Measurements from ENCODE around the gene LCN2.
A peak's percentile ranks its signal among the peaks of the same experiment; 100 is the strongest.

LCN2 gene

DNA sequence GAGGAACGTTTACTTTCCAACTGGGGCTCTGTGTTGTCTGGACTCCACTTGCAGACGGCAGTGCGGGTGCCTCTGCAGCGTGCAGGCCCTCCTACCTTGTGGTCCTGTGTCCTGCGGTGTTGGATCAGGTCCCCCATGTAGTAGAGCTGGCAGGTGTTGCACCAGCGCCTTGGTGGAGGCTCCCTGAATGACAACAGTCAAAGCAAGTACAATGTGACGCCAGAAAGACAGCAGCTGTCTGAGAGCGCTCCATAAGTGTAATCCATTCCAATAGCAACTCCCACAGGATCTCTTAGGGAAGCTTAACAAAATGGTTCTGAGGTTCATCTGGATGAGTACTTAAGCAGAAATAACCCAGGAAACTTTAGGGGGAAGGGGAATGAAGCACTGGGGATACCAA is 20.7 kb downstream of the LCN2 start:
- DNase-seq, result peak; percentile 45

DNA sequence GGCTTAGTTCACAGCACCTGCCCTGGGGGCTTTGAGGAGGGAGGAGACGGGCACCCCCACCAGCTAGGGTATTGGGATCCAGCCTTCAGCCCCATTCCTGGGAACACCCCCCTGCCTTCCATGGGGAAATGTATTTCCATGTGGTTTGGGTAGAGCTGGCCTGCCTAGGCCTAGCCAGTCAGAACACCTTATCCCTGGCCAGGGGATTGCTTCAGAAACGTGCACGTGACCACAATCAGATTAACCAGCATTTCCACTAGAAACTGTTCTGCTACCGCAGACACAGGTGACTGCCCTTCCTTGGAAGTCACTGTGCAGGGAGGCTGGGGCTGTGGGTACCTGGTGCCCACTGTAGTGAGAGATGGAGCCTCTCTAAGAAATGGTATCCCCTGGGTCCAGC is 24.8 kb downstream of the LCN2 start:
- no peak for DNase-seq

DNA sequence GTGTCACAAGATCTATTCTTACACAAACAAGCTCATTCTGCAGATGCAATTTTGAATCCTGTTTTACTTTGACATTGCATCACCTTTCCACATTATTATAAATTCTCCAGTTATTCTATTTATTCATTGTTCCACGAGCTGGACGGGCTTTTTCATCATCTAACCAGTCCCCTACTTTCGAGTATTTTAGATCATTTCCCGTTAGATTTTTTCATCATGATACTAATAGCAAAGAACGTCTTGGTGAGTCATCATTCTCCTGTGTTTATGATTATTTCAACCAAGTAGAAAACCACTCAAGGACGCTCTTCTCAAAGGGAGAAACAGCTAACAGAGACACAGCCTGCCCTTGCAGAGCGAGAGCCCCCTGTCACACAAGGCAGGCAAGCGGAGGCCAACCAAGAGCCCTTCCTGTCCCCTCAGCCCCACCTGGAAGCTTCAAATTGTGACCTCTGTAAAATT is 25.9 kb downstream of the LCN2 start:
- no peak for DNase-seq

DNA sequence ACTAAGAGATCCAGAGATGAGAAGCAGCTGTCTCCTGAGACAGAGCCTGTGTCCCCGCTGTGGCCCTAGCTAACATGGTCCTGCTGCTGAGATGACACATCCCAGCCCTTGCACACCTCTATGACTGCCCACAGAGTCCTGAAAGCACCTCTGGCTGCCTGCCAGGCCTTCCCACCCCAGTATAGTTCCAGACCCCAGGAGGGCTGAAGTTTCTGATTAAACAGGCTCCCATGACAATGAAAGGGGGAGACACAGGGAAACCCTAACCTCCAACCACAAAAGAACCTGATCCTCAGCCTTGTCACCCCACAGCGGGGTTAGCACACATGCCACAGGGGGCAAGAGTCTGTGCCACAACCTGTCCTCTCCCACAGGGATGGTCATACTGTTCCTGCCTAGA is 26.5 kb downstream of the LCN2 start:
- no peak for DNase-seq

DNA sequence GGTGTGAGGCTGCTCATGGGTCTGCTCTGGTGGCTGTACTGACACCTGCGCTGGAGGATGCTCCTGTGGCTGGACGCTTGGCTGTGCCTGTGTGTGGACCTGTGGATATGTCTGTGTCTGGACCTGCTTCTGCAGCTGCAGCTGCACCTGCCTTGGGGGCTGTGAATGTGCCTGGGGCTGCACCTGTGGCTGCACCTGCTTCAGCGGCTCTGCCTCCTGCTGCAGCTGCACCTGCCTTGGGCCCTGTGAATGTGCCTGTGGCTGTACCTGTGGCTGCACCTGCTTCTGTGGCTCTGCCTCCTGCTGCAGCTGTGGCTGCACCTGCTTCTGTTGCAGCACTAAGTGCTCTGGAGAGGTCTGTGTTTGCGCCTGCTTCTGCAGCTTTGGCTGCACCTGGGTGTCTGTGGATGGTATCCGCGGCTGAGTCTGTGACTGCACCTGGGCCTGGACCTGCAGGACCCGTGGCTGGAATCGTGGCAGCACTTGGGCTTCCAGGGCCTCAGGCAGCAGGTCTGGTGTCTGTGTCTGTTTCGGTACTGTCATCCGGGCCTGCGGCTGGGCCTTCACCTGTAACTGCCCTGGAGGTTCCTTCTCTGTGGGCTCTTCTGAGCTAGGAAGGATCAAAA is 29.7 kb downstream of the LCN2 start:
- no peak for DNase-seq

DNA sequence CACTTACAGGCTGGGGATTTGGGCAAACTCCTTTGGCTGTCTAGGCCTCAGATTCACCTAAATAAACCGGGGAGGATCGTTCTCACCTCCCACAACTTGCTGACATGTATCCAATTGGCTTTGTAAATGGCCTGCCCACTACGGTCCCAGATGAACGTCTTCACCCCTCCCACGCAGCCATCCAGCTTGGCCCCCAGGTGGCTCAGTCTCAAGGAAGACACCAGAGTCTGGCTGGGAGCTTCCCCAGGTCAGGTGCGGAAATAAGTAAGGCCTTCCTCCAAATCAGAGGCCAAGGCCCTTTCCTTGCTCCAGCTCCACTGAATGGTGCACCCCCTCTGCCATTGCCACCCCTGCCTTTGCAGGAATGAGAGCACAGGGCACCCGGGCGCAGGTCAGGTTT is 30.7 kb downstream of the LCN2 start:
- no peak for DNase-seq

DNA sequence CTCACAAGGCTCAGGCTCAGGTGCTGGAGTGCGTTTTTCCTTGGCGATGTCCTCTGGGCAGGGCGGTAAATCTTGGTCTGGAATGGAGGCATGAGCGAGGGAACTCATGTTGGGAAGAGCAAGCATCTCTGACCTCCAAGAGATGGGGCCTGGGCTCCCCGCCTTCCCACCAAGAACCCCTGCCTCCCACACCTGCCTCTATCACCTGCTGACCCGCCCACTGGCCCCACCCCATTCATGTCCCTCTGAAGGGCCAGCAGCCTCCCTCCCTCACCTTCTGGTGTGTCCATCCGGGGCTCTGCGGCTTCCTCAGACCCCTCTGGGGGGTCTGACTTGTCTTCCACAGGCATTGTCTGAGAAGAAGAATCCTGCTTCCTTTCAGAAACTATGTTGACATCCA is 31.2 kb downstream of the LCN2 start:
- DNase-seq, result no peak

DNA sequence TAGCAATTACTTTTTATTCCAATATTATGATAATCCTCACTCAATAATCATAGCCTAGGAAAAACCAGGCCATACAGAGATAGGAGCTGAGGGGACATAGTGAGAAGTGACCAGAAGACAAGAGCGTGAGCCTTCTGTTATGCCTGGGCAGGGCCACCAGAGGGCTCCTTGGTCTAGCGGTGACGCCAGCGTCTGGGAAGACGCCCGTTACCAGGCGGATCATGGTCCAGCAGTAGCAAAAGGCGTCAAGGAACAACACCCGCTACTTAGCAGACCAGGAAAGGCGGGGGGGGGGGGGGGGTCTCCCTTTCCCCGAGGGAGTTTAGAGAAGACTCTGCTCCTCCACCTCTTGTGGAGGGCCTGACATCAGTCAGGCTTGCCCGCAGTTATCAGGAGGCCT is 32.2 kb downstream of the LCN2 start:
- peak; percentile 42 for DNase-seq

DNA sequence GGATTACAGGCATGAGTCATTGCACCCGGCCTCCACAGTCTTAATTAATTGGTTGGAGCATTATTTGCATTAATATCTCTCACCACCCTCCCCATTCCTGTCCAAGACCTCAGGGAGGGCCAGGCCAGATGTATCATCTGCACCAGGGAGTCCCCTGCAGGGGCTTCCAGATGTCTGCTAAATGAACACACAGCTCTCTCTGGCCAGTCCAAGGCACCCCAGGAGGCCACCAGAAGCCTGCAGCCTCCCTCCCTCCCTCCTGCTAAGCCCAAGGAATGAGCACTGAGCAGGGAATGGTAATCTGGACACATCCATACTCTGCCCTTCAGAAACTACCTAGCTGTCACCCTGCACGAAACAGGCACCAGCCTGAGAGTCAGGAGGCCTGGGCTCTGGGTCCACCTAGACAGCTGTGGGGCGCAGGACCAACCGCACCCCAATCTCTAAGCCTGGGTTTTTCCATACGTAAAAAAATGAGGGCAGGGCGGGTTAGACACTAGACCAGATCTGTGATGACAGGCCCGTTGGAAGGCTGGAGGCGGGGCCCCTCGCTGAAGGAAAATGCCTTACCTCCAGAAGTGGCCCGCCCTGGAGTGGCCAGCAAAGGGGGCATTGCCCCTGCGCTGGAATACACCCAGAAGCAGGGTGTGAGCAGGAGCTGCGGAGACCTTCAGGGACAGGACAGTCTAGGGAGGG is 33.8 kb downstream of the LCN2 start:
- no peak for DNase-seq

DNA sequence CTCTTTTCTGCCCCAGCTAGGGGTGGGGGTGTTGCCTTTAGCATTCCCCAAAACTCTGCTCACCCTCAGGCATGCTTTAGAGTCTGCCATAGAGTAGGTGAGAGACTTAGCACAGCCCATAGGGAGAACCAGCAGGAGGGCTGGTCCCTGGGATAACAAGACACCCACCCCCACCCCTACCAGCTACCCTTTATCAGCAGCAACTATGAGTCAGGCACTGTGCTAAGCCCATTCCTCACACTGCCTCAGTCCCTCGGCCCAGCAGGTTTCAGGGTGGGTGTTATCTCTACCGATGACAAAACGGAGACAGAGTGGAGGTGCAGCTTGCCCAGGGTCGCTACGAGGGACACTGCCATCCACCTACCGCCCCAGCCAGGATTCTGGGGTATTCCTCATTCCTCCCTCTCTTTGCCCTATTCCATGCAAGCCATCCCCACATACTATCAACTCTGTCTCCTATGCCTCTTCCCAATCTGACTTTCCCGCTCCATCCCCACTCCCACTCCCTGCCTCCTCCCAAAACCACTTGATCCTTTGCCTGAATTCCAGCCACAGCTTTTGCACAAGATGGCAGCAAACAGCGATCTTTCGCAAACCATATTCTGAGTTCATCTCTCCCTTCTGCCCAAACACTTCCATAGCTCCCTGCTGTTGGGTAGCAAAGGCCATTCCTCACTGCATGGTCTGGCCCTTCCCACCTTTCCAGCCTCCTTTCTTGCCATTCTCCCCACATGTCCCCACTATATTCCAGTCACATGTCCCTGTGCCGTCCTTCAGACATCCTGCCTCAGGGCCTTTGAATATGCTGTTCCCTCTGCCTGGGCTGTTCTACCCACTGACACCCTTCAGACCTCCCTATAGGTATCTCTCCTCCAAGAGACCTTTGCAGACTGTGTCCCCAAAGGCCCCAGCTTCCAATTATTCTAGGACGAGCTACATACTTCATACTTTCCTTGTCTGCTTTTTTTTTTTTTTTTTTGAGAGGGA is 37.0 kb downstream of the LCN2 start:
- no peak for DNase-seq

DNA sequence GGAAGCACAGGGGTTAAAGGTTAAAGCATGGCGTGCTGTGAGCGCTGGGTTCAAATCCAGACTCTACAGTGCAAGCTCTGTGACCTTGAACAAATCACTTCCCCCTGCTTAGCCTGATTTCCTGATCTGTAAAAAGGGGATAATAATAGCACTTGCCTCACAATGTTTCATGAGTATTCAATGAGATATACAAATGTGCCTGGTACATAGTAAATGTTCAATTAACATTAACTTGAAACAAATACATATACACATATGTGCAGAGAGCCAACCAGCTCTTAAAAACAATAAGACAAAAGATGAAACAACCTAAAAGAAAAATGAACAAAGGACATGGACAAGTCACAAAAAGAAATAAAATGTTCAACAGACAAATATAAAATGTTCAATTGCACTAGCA is 38.1 kb downstream of the LCN2 start:
- DNase-seq, result no peak

DNA sequence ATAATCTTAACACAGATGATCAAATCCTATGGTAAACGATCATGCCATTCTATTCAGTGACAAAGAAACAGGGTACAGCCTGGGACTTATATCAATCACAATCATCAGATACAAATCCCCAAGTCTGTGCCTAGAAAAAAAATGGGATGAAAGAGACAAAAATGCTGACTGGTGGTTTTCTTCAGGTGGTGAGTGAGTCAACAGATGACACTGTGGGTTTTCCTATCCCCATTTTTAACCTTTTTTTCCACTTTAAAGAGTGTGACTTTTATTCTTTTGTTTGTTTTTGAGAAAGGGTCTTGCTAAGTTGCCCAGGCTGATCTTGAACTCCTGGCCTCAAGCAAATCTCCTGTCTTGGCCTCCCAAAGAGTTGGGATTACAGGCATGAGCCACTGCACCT is 39.0 kb downstream of the LCN2 start:
- no peak for DNase-seq

DNA sequence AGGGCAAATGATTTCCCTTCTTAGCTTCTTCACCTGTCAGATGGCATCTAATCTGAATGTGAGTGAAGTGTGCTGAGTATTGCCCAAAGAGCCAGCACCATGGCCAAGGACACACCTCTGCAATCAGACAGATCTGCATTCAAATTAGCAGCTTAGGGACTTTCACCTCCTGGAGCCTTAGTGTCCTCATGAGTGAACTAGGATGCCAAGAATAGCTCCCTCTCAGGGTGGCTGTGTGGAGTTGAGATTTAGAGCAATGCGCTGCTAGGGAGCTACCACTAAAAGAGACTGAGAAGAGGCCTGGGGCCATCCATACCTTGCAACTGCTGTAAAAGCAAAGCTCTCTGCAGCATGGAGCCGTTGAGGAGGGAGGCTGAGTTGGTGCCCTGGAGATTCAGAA is 40.8 kb downstream of the LCN2 start:
- no peak for DNase-seq

DNA sequence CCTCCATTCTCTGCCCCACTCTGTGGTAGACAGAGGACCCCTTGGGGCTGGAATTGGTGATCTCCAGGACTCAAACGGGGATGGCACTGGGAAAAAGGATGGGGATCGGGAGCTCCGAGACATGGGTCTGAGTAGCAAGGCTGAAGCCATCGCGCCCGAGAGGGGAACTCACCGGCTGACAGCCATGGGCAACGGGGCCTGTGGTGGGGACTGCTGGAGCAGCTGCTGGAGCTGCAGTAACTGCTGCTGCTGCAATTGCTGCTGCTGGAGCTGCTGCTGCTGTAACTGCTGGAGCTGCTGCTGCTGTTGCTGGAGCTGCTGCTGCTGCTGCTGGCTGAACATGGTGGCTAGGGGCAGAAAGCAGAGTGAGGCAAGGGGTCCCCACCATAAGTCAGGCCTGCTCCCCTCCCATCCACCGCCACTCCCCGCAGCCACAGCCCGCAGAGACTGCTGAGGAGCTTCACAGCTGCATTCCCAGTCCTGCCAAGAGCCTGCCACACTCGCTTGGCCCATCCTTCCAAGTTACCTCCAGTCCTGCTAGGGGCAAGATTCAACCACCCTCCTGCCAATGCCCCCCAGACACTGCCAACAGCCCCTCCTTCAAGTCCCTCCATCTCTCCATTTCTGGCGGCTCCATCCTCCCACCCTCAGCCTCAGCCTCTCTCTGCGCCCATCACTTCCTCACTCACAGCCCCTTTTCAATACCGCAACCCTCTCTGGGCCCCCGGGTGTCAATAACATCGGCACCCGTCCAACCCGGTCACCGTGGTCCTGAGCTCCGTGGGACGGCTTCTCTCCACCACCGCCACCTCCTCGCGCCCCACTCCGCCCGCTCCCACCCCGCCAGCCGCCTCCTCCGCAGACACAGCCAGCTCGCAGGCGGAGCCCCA is 41.5 kb downstream of the LCN2 start:
- no peak for DNase-seq

DNA sequence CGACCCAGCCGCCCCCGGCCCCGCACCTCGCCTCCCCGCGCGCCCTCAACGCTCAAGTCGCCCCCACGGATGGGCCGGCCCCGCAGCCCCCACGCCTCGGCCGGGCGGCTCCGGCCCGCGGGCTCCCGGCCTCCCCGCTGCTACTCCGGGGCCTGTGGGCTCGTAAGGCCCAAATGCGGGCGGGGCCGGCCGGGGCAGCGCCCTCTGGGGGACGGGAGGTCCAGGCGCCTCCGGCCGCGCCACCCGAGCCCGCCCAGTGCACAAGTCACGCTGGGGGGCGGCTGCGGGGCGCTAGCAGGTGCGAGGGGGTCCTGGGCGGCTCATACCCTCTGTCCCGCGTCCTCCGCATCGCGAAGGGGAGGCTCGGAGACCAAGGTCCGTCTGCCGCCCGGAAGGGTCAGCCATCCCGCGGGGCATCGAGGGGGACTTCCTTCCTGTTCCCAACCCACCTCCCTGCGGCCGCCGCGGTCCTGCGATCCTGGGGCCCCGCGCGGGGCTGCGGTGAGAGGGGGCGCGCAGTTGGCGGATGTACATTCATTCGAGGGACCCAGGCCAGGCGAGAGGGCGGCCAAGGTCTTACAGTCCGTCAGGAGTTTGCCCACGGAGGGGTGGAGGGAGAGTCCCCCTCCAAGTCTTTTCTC is 42.3 kb downstream of the LCN2 start, which contains the start of gene CIZ1:
CIZ1 (minus strand) TSS at position 167 of the 641 bp plus-strand sequence. CDS start 715 bp downstream, outside the sequence.
- DNase-seq, result peak; percentile 92

DNA sequence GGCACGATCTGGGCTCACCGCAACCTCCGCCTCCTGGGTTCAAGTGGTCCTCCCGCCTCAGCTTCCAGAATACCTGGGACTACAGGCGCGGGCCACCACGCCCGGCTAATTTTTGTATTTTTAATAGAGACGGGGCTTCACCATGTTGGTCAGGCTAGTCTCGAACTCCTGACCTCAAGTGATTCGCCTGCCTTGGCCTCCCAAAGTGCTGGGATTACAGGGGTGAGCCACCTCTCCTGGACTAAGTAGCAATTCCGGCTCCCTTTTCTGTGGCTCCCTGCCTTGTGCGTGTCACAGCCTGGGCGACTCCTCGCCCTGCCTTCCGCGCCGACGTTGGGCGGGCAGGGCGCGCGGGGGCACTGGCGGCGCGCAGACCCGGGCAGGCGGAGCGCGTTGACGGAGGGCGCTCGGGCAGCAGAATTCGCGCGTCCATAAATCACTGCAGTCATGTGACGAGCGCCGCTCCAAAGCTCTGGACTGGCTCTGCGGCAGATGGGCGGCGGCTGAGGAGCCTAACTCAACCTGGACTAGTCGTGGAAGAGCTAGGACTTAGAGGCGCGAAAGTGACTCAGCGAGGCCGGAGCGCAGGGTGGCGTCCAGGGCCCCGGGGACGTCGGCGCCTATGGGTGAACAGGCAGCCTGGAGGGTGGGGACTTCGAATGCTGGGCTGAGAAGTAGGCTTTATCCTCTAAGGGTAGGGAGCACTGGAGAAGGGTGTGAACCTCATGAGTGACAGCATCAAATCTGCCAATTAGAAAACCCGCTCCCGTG is 43.5 kb downstream of the LCN2 start:
- peak; percentile 95 for DNase-seq

DNA sequence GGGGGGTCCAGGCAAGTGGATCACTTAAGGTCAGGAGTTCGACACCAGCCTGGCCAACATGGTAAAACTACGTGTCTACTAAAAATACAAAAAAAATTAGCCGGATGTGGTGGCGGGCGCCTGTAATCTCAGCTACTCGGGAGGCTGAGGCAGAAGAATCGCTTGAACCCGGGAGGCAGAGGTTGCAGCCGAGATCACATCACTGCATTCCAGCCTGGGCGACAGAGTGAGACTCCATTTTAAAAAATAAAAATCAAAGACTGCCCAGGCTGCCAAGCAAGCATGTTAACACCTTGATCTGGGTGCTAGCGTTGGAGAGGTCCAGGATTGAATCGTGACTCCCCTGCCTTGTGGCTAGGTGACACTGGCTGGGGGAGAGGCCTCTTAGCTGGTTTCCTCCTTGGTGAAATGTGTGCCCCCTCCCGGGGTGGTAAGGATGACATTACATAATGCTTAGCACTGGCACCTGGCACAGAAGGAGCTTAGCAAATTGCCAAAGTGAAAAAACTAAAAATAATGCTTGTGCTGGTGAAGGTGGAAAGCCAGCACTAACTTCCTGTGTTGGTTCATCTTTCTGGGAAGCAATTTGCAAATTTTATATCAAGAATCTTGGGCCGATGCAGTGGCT is 44.3 kb downstream of the LCN2 start:
- DNase-seq, result no peak

DNA sequence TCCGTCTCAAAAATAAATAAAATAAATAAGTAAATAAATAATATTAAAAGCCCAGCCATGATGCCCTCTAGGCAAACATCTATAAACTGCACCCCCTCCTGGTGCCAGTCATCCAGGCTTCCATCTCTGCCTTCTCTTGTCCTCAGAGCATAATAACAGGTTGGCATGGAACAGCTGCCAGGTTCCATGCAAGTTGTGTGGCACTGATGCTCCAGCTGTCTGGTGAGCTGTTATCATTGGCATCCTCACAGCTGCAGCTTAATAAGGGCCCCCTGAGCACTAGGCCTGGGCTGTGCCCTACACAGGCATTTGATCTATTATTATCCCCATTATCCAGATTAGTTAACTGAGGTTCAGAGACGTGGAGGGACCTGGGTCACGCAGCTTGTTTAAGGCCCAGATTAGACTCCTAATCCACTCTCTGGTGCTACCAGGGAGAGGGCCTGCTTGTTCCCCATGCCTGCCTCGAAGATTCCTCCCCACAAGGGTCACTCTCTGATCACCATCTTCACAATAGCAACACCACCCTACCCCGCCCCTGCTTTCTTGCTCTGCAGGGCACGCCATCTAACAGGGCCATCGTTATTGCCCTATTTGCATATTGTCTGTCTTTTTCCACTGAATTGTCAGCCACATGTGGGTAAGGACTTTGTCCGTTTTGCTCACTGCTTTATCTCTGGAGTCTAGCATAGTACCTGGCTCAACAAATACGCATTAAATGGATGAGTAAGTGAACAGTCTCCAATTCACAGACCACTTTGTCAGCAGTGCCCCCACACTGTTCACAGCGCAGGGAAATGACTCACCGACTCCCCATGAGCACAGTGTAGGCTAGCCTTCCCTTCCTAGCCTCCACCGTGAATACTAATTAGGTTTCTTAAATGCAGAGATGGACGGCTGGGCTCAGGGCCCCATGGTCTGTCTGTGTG is 52.5 kb downstream of the LCN2 start:
- DNase-seq, result no peak

DNA sequence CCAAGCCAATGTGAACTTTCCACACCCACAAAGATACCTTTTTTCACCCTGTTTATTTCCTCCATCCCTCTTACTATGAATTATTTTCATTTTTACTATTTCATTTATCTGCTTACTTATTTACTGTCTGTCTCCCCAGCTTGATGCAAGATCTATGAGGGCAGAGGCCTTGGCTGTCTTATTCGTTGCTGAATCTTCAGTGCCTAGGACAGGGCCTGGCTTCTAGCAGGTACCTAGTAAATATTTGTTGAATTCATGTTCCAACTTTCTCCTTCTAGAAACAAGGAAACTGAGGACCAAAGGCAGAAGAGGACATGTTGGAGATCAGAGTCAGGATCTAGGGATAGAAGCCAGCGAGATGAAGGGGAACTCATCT is 53.4 kb downstream of the LCN2 start:
- DNase-seq, result no peak

Data from eye (tissue), 1 donor.